ENCODE measurements around the gene HOMER2.

- TF ChIP-seq CTCF (IDR thresholded peaks at IDR 0.05; ENCODE audit: low read depth, low read length), result no peak
- TF ChIP-seq EZH2phosphoT487 (IDR thresholded peaks at IDR 0.05; ENCODE audit: low read depth), result no peak
Measured at GRCh38 chr15:82873000-82873680, 79.4 kb downstream of the HOMER2 start.
